SK-N-SH (cell line): ENCODE measurements around the gene KLK3. TPM values are rescaled to one million over a fixed set of nuclear protein-coding genes. Genes with fewer than 3 reads are reported as not detected.

Experiments used
- CTCF ChIA-PET: fragments of 300-600, 350-600 bp; formaldehyde crosslinking; extraction: SDS; loops from one replicate; lab custom pipeline; 2021; lab: Yijun Ruan, JAX
- POLR2A ChIA-PET: fragments of 350-600 bp; sonication (Branson Sonifier 250); formaldehyde crosslinking; extraction: SDS; loops from one replicate; lab custom pipeline; 2020; ENCODE audit warnings: antibody characterized with exemption, inconsistent platforms; lab: Yijun Ruan, JAX
- DNase-seq: peaks from one replicate; pipeline ENCODE4 v3.0.0; 2012
- H2AFZ ChIP-seq: fragments of 200-600 bp; sonication (generic); 2 replicates; pipeline ENCODE4 v1.8.1; 2016; ENCODE audit warnings: antibody characterized with exemption, mild to moderate bottlenecking, low read depth
- H3F3A ChIP-seq: fragments of 200-600 bp; sonication (generic); replicated peaks from 2 replicates; pipeline ENCODE3; 2016; ENCODE audit warnings: antibody characterized with exemption, mild to moderate bottlenecking; ENCODE audit not compliant: insufficient read depth
- H3K27ac ChIP-seq, 2 experiments: fragments of 200-500 bp in 1 of 2; fragments of 200-600 bp in 1 of 2; sonication (Bioruptor generic) in 1 of 2; sonication (generic), shearing (Covaris generic) in 1 of 2; 2 replicates each; pipeline versions ENCODE4 v1.5.1 to v1.6.1; 2014 to 2016; ENCODE audit warnings: low read depth in 2 of 2, inconsistent platforms in 1 of 2, low read length in 1 of 2, mild to moderate bottlenecking in 1 of 2, mixed read lengths in 1 of 2
- H3K27me3 ChIP-seq: fragments of 200-600 bp; sonication (generic), shearing (Covaris generic); 2 replicates; pipeline ENCODE4 v1.6.1; 2016; ENCODE audit warnings: mixed run types; ENCODE audit not compliant: insufficient read depth
- H3K36me3 ChIP-seq, 2 experiments: fragments of 200-500 bp in 1 of 2; fragments of 200-600 bp in 1 of 2; sonication (Bioruptor generic) in 1 of 2; sonication (generic) in 1 of 2; replicated peaks in 1 of 2; 2 replicates each; pipeline versions ENCODE3 to v1.5.1; 2014 to 2016; ENCODE audit warnings: low read length in 1 of 2, mild to moderate bottlenecking in 1 of 2; ENCODE audit not compliant: insufficient read depth in 2 of 2, control insufficient read depth in 1 of 2
- H3K4me1 ChIP-seq, 2 experiments: fragments of 200-500 bp in 1 of 2; fragments of 200-600 bp in 1 of 2; sonication (Bioruptor generic) in 1 of 2; sonication (generic), shearing (Covaris generic) in 1 of 2; 2 replicates each; pipeline versions ENCODE4 v1.5.1 to v1.6.1; 2014 to 2016; ENCODE audit warnings: low read depth in 1 of 2, low read length in 1 of 2, mixed run types in 1 of 2; ENCODE audit not compliant: insufficient read depth in 2 of 2, control insufficient read depth in 1 of 2
- H3K4me2 ChIP-seq: fragments of 200-600 bp; sonication (generic), shearing (Covaris generic); 2 replicates; pipeline ENCODE4 v1.6.1; 2017; ENCODE audit warnings: mixed run types
- H3K4me3 ChIP-seq, 2 experiments: fragments of 200-500 bp in 1 of 2; fragments of 200-600 bp in 1 of 2; sonication (Bioruptor generic) in 1 of 2; sonication (generic), shearing (Covaris generic) in 1 of 2; 2 replicates each; pipeline versions ENCODE4 v1.5.1 to v1.8.1; 2014 to 2016; ENCODE audit warnings: low read depth in 2 of 2, inconsistent platforms in 1 of 2, low read length in 1 of 2, mild to moderate bottlenecking in 1 of 2, mixed read lengths in 1 of 2, moderate library complexity in 1 of 2
- H3K79me2 ChIP-seq: fragments of 200-600 bp; sonication (generic); 2 replicates; pipeline ENCODE4 v1.8.1; 2017; ENCODE audit warnings: mild to moderate bottlenecking; ENCODE audit not compliant: insufficient read depth
- H3K9ac ChIP-seq: fragments of 200-600 bp; sonication (generic); 2 replicates; pipeline ENCODE4 v1.6.1; 2017; ENCODE audit warnings: mixed run types
- H3K9me2 ChIP-seq: fragments of 200-600 bp; sonication (generic); 2 replicates; pipeline ENCODE4 v1.6.1; 2017; ENCODE audit warnings: mixed run types
- H3K9me3 ChIP-seq: fragments of 200-600 bp; sonication (generic); 2 replicates; pipeline ENCODE4 v1.6.1; 2017; ENCODE audit warnings: mixed run types, mild to moderate bottlenecking, moderate library complexity
- H4K20me1 ChIP-seq: fragments of 200-600 bp; sonication (generic); 2 replicates; pipeline ENCODE4 v1.6.1; 2017; ENCODE audit warnings: mild to moderate bottlenecking, mixed run types; ENCODE audit not compliant: insufficient read depth
- ELF1 ChIP-seq: IDR thresholded peaks from 2 replicates; pipeline ENCODE4 v1.4.0; 2012
- JUND ChIP-seq: IDR thresholded peaks from 2 replicates; pipeline ENCODE4 v1.4.0; 2012
- MEF2A ChIP-seq: IDR thresholded peaks from 2 replicates; pipeline ENCODE4 v1.4.0; 2012; ENCODE audit warnings: low read depth, borderline replicate concordance
- NFIC ChIP-seq: IDR thresholded peaks from 2 replicates; pipeline ENCODE4 v1.4.0; 2012; ENCODE audit warnings: borderline replicate concordance
- RXRA ChIP-seq: IDR thresholded peaks from 2 replicates; pipeline ENCODE4 v1.4.0; 2012; ENCODE audit warnings: low read depth, mild to moderate bottlenecking, borderline replicate concordance
- SMC3 ChIP-seq: IDR thresholded peaks from 2 replicates; pipeline ENCODE4 v1.6.1; 2012; ENCODE audit warnings: low read depth, low read length, improper control_type of control experiment
- YY1 ChIP-seq: IDR thresholded peaks from 2 replicates; pipeline ENCODE4 v1.4.0; 2012; ENCODE audit warnings: low read depth, mild to moderate bottlenecking
- WGBS: methylation state at CpG from one replicate; pipeline ENCODE4 v1.1.6; 2017; ENCODE audit warnings: low lambda C conversion rate; 5-methylcytosine and 5-hydroxymethylcytosine counted together
- polyA plus RNA-seq, 3 experiments: library from polyadenylated mRNA; depleted of rRNA; stranded (reverse); fragments of >200 nt; gene quantifications; 2 replicates each; pipeline ENCODE4 v1.2.3, GENCODE V29; 2012
- TF ChIP-seq, protein P1 (sequence below): fragments of 200-600 bp; sonication (generic); IDR thresholded peaks from 2 replicates; pipeline ENCODE4 v1.6.1; 2017; ENCODE audit warnings: antibody characterized with exemption, mild to moderate bottlenecking, moderate library complexity
- TF ChIP-seq, protein P2 (sequence below): IDR thresholded peaks from 2 replicates; pipeline ENCODE4 v1.6.1; 2012; ENCODE audit warnings: mild to moderate bottlenecking, low read depth, low read length, moderate library complexity
- TF ChIP-seq, protein P3 (sequence below): fragments of 150-350 bp; IDR thresholded peaks from 2 replicates; pipeline ENCODE4 v1.6.1; 2016; ENCODE audit warnings: mild to moderate bottlenecking, low read depth, low read length
- TF ChIP-seq, protein P4 (sequence below): IDR thresholded peaks from 2 replicates; pipeline ENCODE4; 2012

The KLK3 gene
- polyA plus RNA-seq, 1 of the 3 experiments (the other 2 are of a cell fraction), result not detected

DNA sequence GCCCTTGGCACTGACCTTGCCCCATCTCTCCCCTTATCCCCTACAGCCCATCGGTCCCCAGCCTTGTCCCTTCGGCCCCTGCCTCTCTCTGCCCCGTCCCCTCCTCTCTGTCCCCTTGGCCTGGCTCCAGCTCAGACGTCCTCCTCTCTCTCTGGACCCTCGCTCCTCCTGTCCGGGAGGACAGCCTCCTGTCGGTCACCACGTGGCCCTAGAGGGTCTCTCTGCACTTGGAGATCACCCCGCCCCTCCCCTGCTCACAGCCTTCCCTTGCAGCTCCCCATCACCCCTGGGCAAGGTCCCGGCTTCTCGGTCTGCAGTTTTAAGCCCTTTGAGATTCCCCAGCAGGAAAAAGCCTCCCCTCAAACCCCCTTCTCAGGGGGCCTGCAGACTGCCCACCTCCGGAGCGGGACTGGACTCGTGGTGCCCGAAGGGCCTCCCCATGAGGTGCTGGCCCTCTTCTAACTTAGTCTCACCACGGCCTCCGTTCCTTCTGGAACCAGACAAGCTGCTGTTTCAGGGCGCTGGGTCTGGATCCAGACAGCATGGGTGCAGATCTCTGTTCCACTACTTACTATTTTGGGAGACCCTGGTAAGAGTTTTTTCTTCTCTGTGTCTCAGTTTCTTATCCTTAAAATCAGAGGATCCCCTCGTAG, 18.0 kb upstream of the KLK3 start:
- H4K20me1 ChIP-seq, result no peaks in the 10 kb centered on the region
- H3K27me3 ChIP-seq, result peaks cover 22% of the 10 kb centered on the region; the same call in 1 of the 2 replicates
- no peak overlapping the region for H3K27ac ChIP-seq
- H3K9ac ChIP-seq, result no peak overlapping the region
- no peaks in the 10 kb centered on the region for H3K9me3 ChIP-seq
- peaks cover 0 to 7% of the 10 kb centered on the region in 2 experiments; a peak in 1 of 4 replicates for H3K4me1 ChIP-seq
- CTCF ChIA-PET, result interaction anchor here (0.6 to 0.7 kb wide), 2 partner anchors 45 to 86 kb away, joined by 3 read pairs; no protein-coding TSS in a partner anchor
- 37% methylated on average over 19 of the region's 19 CpGs for WGBS
- TF ChIP-seq SMC3 (no peak), MEF2A (no peak), YY1 (no peak), NFIC (no peak), ELF1 (no peak), JUND (no peak), RXRA (no peak)
- TF ChIP-seq, protein P1, sequence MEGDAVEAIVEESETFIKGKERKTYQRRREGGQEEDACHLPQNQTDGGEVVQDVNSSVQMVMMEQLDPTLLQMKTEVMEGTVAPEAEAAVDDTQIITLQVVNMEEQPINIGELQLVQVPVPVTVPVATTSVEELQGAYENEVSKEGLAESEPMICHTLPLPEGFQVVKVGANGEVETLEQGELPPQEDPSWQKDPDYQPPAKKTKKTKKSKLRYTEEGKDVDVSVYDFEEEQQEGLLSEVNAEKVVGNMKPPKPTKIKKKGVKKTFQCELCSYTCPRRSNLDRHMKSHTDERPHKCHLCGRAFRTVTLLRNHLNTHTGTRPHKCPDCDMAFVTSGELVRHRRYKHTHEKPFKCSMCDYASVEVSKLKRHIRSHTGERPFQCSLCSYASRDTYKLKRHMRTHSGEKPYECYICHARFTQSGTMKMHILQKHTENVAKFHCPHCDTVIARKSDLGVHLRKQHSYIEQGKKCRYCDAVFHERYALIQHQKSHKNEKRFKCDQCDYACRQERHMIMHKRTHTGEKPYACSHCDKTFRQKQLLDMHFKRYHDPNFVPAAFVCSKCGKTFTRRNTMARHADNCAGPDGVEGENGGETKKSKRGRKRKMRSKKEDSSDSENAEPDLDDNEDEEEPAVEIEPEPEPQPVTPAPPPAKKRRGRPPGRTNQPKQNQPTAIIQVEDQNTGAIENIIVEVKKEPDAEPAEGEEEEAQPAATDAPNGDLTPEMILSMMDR, result no peak
- TF ChIP-seq, protein P2, sequence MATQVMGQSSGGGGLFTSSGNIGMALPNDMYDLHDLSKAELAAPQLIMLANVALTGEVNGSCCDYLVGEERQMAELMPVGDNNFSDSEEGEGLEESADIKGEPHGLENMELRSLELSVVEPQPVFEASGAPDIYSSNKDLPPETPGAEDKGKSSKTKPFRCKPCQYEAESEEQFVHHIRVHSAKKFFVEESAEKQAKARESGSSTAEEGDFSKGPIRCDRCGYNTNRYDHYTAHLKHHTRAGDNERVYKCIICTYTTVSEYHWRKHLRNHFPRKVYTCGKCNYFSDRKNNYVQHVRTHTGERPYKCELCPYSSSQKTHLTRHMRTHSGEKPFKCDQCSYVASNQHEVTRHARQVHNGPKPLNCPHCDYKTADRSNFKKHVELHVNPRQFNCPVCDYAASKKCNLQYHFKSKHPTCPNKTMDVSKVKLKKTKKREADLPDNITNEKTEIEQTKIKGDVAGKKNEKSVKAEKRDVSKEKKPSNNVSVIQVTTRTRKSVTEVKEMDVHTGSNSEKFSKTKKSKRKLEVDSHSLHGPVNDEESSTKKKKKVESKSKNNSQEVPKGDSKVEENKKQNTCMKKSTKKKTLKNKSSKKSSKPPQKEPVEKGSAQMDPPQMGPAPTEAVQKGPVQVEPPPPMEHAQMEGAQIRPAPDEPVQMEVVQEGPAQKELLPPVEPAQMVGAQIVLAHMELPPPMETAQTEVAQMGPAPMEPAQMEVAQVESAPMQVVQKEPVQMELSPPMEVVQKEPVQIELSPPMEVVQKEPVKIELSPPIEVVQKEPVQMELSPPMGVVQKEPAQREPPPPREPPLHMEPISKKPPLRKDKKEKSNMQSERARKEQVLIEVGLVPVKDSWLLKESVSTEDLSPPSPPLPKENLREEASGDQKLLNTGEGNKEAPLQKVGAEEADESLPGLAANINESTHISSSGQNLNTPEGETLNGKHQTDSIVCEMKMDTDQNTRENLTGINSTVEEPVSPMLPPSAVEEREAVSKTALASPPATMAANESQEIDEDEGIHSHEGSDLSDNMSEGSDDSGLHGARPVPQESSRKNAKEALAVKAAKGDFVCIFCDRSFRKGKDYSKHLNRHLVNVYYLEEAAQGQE, result no peak
- TF ChIP-seq, protein P3, sequence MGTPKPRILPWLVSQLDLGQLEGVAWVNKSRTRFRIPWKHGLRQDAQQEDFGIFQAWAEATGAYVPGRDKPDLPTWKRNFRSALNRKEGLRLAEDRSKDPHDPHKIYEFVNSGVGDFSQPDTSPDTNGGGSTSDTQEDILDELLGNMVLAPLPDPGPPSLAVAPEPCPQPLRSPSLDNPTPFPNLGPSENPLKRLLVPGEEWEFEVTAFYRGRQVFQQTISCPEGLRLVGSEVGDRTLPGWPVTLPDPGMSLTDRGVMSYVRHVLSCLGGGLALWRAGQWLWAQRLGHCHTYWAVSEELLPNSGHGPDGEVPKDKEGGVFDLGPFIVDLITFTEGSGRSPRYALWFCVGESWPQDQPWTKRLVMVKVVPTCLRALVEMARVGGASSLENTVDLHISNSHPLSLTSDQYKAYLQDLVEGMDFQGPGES, result no peak
- TF ChIP-seq, protein P4, sequence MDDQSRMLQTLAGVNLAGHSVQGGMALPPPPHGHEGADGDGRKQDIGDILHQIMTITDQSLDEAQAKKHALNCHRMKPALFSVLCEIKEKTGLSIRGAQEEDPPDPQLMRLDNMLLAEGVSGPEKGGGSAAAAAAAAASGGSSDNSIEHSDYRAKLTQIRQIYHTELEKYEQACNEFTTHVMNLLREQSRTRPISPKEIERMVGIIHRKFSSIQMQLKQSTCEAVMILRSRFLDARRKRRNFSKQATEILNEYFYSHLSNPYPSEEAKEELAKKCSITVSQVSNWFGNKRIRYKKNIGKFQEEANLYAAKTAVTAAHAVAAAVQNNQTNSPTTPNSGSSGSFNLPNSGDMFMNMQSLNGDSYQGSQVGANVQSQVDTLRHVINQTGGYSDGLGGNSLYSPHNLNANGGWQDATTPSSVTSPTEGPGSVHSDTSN, result no peak
- no peaks in the 10 kb centered on the region for H3K9me2 ChIP-seq
- H2AFZ ChIP-seq, result no peak overlapping the region; the same call in 1 of the 2 replicates
- no peak overlapping the region for H3K4me3 ChIP-seq
- H3K79me2 ChIP-seq, result no peaks in the 10 kb centered on the region
- DNase-seq, result no peak
- H3K36me3 ChIP-seq, result no peaks in the 10 kb centered on the region
- H3F3A ChIP-seq, result no peaks in the 10 kb centered on the region
- no peak overlapping the region for H3K4me2 ChIP-seq
- POLR2A ChIA-PET, result no interaction called here
